ENCODE results near the gene ZNF324.

DNA sequence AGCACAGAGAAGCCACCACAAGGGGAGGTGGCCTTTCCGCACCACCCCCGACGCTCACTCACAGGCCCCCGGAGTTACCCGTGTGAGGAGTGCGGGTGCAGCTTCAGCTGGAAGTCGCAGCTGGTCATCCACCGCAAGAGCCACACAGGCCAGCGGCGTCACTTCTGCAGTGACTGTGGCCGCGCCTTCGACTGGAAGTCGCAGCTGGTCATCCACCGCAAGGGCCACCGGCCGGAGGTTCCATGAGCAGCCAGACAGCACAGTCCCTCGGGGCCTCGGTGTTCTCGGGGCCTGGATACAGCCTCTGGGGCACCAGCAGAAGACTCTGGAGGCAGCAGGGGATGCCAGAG lies 13.6 kb downstream of the ZNF324 start:
- TF ChIP-seq, protein P1, sequence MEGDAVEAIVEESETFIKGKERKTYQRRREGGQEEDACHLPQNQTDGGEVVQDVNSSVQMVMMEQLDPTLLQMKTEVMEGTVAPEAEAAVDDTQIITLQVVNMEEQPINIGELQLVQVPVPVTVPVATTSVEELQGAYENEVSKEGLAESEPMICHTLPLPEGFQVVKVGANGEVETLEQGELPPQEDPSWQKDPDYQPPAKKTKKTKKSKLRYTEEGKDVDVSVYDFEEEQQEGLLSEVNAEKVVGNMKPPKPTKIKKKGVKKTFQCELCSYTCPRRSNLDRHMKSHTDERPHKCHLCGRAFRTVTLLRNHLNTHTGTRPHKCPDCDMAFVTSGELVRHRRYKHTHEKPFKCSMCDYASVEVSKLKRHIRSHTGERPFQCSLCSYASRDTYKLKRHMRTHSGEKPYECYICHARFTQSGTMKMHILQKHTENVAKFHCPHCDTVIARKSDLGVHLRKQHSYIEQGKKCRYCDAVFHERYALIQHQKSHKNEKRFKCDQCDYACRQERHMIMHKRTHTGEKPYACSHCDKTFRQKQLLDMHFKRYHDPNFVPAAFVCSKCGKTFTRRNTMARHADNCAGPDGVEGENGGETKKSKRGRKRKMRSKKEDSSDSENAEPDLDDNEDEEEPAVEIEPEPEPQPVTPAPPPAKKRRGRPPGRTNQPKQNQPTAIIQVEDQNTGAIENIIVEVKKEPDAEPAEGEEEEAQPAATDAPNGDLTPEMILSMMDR (conservative IDR thresholded peaks at IDR 0.05), result no peak
- no peak for TF ChIP-seq EZH2 (IDR thresholded peaks at IDR 0.05; ENCODE audit: low read depth)

Data from PC-9 (cell line).